Measurements from ENCODE around the gene LARP4B. TPM values are rescaled to one million over a fixed set of nuclear protein-coding genes. Genes with fewer than 3 reads are reported as not detected.

LARP4B gene
- polyA plus RNA-seq, 1 donor (not counting 4 experiments of a cell fraction or from before 2014, with no cell fraction given), result 39.4 TPM

- Histone ChIP-seq H3K4me3 (ENCODE audit: control insufficient read depth in 2 of 3, extremely low read depth in 1 of 3, insufficient read depth in 2 of 3, low read depth in 1 of 3, low read length in 3 of 3) (no peak overlapping the region), H3K9me1 (ENCODE audit: control insufficient read depth, extremely low read depth, insufficient read depth, low read length) (no peaks in the 10 kb centered on the region), H4K20me1 (ENCODE audit: control insufficient read depth, extremely low read depth, insufficient read depth, low read length) (no peaks in the 10 kb centered on the region), H3K27me3 (ENCODE audit: control insufficient read depth, extremely low read depth, insufficient read depth, low read length) (peaks cover 3% of the 10 kb centered on the region), H3K36me3 (ENCODE audit: control insufficient read depth in 2 of 2, extremely low read depth in 1 of 2, insufficient read depth in 2 of 2, low read length in 2 of 2) (no peaks in the 10 kb centered on the region), H3K27ac (ENCODE audit: control insufficient read depth, insufficient read depth, low read length) (no peak overlapping the region), H3K9ac (ENCODE audit: control insufficient read depth, extremely low read depth, insufficient read depth, low read length) (no peak overlapping the region), H3K4me2 (ENCODE audit: control insufficient read depth, extremely low read depth, insufficient read depth, low read depth, low read length) (no peak overlapping the region), H3K9me3 (ENCODE audit: control insufficient read depth, low read depth, low read length) (no peaks in the 10 kb centered on the region), H3K79me2 (ENCODE audit: control insufficient read depth, insufficient read depth, low read length) (no peaks in the 10 kb centered on the region), H3K4me1 (ENCODE audit: control insufficient read depth, extremely low read depth, insufficient read depth, low read length) (no peaks in the 10 kb centered on the region), H2AFZ (ENCODE audit: control insufficient read depth, low read length) (no peak overlapping the region)
- no peak for DNase-seq (ENCODE audit: low read depth, low spot score)
- FAIRE-seq, result no peak
- dilution Hi-C loops (cut with MboI; ENCODE audit: extremely low pct_ligation_motif_present, low sequenced_read_pairs), result no loop called here
- TF ChIP-seq EZH2 (IDR thresholded peaks at IDR 0.05; ENCODE audit: low read length), result no peak
- no peak for TF ChIP-seq CTCF (optimal IDR thresholded peaks at IDR 0.05 in 1 of 3, IDR thresholded peaks at IDR 0.05 in 1 of 3, conservative IDR thresholded peaks at IDR 0.05 in 1 of 3; ENCODE audit: extremely low read depth in 1 of 3, insufficient read depth in 2 of 3, low read length in 3 of 3)
These were observed 31.7 kb upstream of the LARP4B start for GRCh38 chr10:963186-963585.

- Histone ChIP-seq H3K4me2 (ENCODE audit: control insufficient read depth, extremely low read depth, insufficient read depth, low read depth, low read length) (no peak overlapping the region), H3K4me1 (ENCODE audit: control insufficient read depth, extremely low read depth, insufficient read depth, low read length) (no peaks in the 10 kb centered on the region), H3K27ac (ENCODE audit: control insufficient read depth, insufficient read depth, low read length) (no peak overlapping the region), H3K27me3 (ENCODE audit: control insufficient read depth, extremely low read depth, insufficient read depth, low read length) (peaks cover 3% of the 10 kb centered on the region), H3K9me3 (ENCODE audit: control insufficient read depth, low read depth, low read length) (no peaks in the 10 kb centered on the region), H3K79me2 (ENCODE audit: control insufficient read depth, insufficient read depth, low read length) (no peaks in the 10 kb centered on the region), H3K9me1 (ENCODE audit: control insufficient read depth, extremely low read depth, insufficient read depth, low read length) (no peaks in the 10 kb centered on the region), H2AFZ (ENCODE audit: control insufficient read depth, low read length) (no peak overlapping the region), H3K4me3 (ENCODE audit: control insufficient read depth in 2 of 3, extremely low read depth in 1 of 3, insufficient read depth in 2 of 3, low read depth in 1 of 3, low read length in 3 of 3) (no peak overlapping the region), H4K20me1 (ENCODE audit: control insufficient read depth, extremely low read depth, insufficient read depth, low read length) (no peaks in the 10 kb centered on the region), H3K36me3 (ENCODE audit: control insufficient read depth in 2 of 2, extremely low read depth in 1 of 2, insufficient read depth in 2 of 2, low read length in 2 of 2) (no peaks in the 10 kb centered on the region), H3K9ac (ENCODE audit: control insufficient read depth, extremely low read depth, insufficient read depth, low read length) (no peak overlapping the region)
- TF ChIP-seq CTCF (optimal IDR thresholded peaks at IDR 0.05 in 1 of 3, IDR thresholded peaks at IDR 0.05 in 1 of 3, conservative IDR thresholded peaks at IDR 0.05 in 1 of 3; ENCODE audit: extremely low read depth in 1 of 3, insufficient read depth in 2 of 3, low read length in 3 of 3) (no peak), EZH2 (IDR thresholded peaks at IDR 0.05; ENCODE audit: low read length) (no peak)
- FAIRE-seq (no peak), DNase-seq (ENCODE audit: low read depth, low spot score) (no peak)
- dilution Hi-C loops (cut with MboI; ENCODE audit: extremely low pct_ligation_motif_present, low sequenced_read_pairs), result no loop called here
These were observed 30.8 kb upstream of the LARP4B start for GRCh38 chr10:962342-962741.
